ENCODE measurements around the gene IMP4. TPM values are rescaled to one million over a fixed set of nuclear protein-coding genes. Genes with fewer than 3 reads are reported as not detected.

IMP4 gene
- total RNA-seq, 1 donor = 208 TPM

DNA sequence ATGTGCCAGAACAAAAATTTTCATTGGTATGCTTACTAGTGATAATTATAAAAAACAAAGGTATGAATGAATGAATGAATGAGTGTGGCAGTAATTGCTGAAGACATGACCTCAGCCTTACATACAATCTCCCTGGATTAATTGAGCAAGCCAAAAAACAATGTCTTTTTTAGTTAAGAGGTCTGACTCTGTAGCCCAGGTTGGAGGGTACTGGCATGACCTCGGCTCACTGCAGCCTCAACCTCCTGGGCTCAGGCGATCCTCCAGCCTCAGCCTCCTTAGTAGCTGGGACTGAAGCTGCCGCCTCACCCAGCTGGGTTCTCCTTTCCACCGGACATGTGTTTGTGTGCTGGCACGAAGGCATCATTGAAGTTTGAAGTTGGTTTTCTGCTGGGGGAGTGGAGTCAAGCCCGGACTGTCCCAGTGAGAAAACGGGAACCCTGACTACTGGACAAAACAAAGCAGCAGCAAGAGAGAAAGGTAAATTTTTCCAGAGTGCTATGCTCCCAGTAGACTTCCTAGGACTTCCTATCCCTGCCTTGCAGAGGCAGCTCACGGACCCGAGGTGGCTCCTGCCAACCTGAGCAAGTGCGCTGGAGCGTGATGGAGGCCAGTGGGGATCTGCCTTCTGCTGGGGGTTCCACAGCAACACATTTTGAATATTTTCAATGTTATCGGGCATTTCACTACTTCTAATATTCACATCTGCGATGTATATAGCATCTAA is 6.4 kb upstream of the IMP4 start:
- no peak for DNase-seq (ENCODE audit: low read depth in 2 of 3, low spot score in 2 of 3)

DNA sequence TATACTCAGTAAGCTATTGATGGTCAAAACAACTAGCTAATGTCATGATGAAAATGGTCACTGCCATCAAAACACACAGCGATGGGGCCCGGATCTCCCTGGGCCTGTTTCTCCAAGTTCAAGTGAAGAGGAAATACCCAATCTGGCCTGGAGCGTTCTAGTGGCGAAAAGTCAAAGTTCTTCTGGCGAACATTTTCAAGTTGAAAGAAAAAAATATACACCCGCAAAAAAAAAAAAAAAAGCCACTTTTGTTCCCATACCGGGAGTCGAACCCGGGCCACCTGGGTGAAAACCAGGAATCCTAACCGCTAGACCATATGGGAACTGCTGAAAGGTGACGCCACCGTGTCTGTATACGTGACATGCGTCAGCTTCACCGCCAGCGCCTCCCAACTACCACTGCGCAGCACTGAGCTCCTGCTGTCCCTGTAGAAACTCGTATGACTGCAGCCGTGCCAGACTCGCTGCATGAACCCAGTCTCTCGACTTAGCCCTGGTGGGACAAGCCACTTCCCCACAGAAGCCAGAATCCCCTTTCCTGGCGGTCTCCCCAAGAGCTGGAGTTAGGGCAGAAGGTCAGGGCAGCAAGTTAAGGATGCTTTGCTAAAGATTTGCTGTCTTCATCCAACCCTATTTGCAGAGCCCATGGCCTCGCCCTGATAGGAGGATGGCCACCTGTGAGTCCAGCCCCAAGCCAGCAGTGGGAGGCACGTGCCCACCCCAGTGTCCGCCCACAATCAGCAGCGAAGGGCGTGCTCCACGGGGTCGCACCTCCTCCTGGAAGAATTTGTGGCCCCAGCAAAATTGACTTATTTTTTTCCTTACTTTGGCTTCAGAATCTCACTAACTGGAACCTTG is 5.6 kb upstream of the IMP4 start:
- DNase-seq (ENCODE audit: low read depth in 2 of 3, low spot score in 2 of 3) = peak in 2 of 3 donors; percentile 39 to 58

GRCh38 chr2:130337735-130338325 is 4.9 kb upstream of the IMP4 start:
- no peak for DNase-seq (ENCODE audit: low read depth in 2 of 3, low spot score in 2 of 3)

DNA sequence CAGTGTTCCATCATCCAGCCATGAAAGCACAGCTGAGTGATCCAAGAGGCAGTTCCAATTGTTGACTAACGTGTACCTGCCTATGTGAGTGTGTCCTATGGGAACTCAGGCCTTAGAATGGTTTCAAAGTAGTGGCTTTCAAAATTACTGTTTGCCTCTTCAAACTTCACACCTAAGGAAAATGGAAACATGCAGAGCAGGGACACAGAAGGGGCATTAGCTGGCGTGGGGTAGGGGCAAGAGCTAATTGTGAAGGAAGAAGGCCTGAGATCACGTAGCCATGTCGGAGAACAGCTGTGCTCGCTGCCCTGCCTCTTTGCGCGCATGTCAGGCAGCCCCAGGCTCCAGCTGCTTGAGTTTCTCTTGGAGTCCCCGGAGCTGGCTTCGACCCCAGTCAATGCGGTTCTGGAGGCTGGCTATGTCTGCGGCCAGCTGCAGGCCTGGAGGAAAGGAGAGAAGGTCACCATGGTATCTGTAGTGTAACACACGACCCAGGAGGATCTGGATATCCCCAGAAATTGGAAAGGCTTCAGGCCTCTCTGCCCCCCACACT is 3.8 kb upstream of the IMP4 start:
- DNase-seq (ENCODE audit: low read depth in 2 of 3, low spot score in 2 of 3) = no peak

GRCh38 chr2:130339885-130340745 is 2.6 kb upstream of the IMP4 start:
- no peak for DNase-seq (ENCODE audit: low read depth in 2 of 3, low spot score in 2 of 3)

GRCh38 chr2:130341562-130342019 is 1.1 kb upstream of the IMP4 start:
- peak in 1 of 3 donors; percentile 8 for DNase-seq (ENCODE audit: low read depth in 2 of 3, low spot score in 2 of 3)

- DNase-seq (ENCODE audit: low read depth in 2 of 3, low spot score in 2 of 3) = peak; percentile 80 to 94 (median 91)
Observed at GRCh38 chr2:130342020-130342532, 621 bp upstream of the IMP4 start.

DNA sequence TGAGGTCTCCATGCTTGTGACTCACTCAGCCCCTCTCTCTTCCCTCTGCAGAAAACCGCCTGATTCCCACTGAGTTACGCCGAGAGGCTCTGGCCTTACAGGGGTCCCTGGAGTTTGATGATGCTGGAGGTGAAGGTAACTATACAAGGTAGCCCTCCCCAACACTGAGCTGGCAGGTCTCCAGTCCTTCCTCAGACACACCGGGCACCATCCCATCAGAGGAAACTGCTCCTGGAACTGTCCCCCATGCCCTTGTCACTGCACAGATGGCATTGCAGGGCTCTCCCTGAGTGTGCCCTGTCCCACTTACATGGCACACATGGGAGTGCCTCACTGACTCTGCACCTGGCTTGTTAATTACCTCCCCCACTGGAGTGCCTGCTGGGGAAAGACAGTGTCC is 1.9 kb downstream of the IMP4 start:
- DNase-seq (ENCODE audit: low read depth in 2 of 3, low spot score in 2 of 3) = no peak

DNA sequence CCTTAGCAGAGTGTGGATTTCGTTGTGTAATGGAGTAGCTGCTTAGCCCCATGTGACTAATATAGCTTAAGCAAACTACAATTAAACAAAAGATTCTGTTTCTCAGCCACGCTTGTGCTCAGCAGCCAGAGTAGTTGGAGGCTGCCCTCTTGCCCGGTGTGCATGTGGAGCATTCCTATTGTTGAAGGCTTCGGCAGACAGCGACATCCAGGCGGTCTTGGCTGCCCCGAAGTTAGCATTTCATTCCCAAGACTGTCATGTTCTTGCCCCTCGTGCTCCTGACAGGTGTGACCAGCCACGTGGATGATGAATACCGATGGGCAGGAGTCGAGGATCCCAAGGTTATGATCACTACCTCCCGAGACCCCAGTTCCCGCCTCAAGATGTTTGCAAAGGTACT is 2.4 kb downstream of the IMP4 start:
- no peak for DNase-seq (ENCODE audit: low read depth in 2 of 3, low spot score in 2 of 3)

- DNase-seq (ENCODE audit: low read depth in 2 of 3, low spot score in 2 of 3) = no peak
Observed at GRCh38 chr2:130345611-130346010, 2.9 kb downstream of the IMP4 start.

- no peak for DNase-seq (ENCODE audit: low read depth in 2 of 3, low spot score in 2 of 3)
Observed at GRCh38 chr2:130346041-130346740, 3.5 kb downstream of the IMP4 start.

- DNase-seq (ENCODE audit: low read depth in 2 of 3, low spot score in 2 of 3) = no peak
Observed at GRCh38 chr2:130346741-130347066, 4.0 kb downstream of the IMP4 start.

DNA sequence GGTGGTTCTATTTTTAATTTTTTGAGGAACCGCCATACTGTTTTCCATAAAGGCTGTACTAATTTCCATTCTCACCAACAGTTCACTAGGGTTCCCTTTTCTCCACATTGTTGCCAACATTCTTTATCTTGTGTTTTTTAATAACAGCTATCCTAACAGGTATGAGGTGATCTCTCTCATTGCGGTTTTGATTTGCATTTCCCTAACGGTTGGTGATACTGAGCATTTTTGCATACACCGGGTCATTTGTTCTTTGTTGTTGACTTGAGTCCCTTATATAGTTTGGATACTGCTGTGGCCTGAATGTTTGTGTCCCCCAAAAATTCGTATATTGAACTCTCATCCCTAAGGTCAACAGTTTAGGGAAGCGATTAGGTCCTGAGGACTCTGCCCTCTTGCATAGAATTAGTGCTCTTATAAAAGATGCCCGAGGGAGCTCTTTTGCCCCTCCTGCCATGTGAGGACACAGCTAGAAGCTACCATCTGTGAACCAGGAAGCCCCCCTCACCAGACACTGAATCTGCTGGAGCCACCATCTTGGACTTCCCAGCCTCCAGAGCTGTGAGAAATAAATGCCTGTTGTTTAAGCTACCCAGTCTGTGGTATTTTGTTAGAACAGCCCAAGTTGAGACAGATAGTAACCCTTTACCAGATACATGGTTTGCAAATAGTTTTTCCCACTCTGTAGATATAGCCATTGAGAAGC is 4.7 kb downstream of the IMP4 start:
- no peak for DNase-seq (ENCODE audit: low read depth in 2 of 3, low spot score in 2 of 3)

DNA sequence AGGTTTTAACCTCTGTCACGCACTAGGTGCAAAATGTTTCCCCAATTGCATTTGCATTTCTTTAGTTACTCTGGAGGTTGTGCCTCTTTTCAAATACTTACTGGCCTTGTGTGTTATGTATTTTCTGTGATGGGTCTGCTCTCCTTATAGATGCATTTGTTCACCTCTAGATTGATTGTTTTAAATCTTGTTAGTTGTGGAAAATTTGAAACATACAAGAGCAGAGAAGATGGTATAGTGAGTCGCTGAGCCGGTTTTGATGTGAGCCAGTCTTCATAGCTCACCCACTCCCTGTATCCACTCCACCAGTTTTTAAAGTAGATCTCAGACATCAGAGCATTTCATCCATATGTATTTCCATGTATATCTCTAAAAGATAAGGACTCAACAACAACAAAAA is 6.5 kb downstream of the IMP4 start:
- no peak for DNase-seq (ENCODE audit: low read depth in 2 of 3, low spot score in 2 of 3)

DNA sequence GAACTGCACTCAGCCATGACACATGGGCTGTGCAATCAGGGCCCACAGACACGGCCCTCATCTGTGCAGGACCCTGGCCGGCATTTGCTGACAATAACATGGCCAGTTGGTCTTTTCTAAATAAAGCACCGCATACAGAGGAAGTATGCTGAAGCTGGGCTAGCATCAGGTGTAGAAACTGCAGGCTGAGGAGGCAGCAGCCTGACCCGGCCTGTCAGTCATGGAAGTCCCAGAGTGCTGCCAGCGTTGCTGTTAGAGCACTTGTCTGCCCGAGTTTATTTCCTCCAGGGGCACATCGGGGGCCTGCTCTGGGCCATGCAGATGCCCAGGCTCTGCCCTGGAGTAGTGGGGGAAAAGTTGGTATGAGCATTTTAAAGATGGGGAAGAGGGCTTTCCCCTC is 9.0 kb downstream of the IMP4 start:
- no peak for DNase-seq (ENCODE audit: low read depth in 2 of 3, low spot score in 2 of 3)

- no peak for DNase-seq (ENCODE audit: low read depth in 2 of 3, low spot score in 2 of 3)
Observed at GRCh38 chr2:130352237-130352636, 9.5 kb downstream of the IMP4 start.

GRCh38 chr2:130353291-130354138 is 10.8 kb downstream of the IMP4 start:
- no peak for DNase-seq (ENCODE audit: low read depth in 2 of 3, low spot score in 2 of 3)

DNA sequence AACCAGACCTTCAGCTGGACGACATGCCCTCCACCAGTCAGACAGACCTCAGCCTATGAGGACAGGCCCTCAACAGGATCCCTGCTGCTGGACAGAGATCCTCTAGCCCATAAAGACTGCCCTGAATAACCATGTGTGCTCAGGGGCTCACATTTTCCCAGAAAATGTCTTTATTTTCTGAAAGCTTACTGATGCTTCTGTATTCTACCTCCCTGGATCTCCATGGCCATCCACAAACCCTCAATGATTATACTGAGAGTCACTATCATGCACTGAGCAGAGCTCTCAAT is 11.4 kb downstream of the IMP4 start:
- no peak for DNase-seq (ENCODE audit: low read depth in 2 of 3, low spot score in 2 of 3)
